ENCODE data around the gene POGZ.

Gene POGZ

GRCh38 chr1:151371370-151372057, 87.8 kb downstream of the POGZ start:
- no peak for TF ChIP-seq CTCF (IDR thresholded peaks at IDR 0.05; ENCODE audit: extremely low read depth, missing control alignments)
- no peak for DNase-seq (ENCODE audit: low spot score)

- DNase-seq (ENCODE audit: low spot score) = no peak
- TF ChIP-seq CTCF (IDR thresholded peaks at IDR 0.05; ENCODE audit: extremely low read depth, missing control alignments) = no peak
These were observed 88.9 kb downstream of the POGZ start for GRCh38 chr1:151370211-151370911.

GRCh38 chr1:151369621-151370048, 89.7 kb downstream of the POGZ start:
- DNase-seq (ENCODE audit: low spot score) = no peak
- TF ChIP-seq CTCF (IDR thresholded peaks at IDR 0.05; ENCODE audit: extremely low read depth, missing control alignments) = no peak

GRCh38 chr1:151369302-151369610, 90.0 kb downstream of the POGZ start:
- DNase-seq (ENCODE audit: low spot score) = no peak
- TF ChIP-seq CTCF (IDR thresholded peaks at IDR 0.05; ENCODE audit: extremely low read depth, missing control alignments) = no peak

GRCh38 chr1:151368393-151369301, 90.6 kb downstream of the POGZ start:
- no peak for DNase-seq (ENCODE audit: low spot score)
- TF ChIP-seq CTCF (IDR thresholded peaks at IDR 0.05; ENCODE audit: extremely low read depth, missing control alignments) = no peak

- no peak for DNase-seq (ENCODE audit: low spot score)
- no peak for TF ChIP-seq CTCF (IDR thresholded peaks at IDR 0.05; ENCODE audit: extremely low read depth, missing control alignments)
These were observed 91.5 kb downstream of the POGZ start for GRCh38 chr1:151367658-151368392.

All from GM20000 (cell line).